Measurements from ENCODE around the gene PDSS1. TPM values are rescaled to one million over a fixed set of nuclear protein-coding genes. Genes with fewer than 3 reads are reported as not detected.

Gene PDSS1
- total RNA-seq, 2 donors from 2014 or later: 1.6 to 9.3 TPM

DNA sequence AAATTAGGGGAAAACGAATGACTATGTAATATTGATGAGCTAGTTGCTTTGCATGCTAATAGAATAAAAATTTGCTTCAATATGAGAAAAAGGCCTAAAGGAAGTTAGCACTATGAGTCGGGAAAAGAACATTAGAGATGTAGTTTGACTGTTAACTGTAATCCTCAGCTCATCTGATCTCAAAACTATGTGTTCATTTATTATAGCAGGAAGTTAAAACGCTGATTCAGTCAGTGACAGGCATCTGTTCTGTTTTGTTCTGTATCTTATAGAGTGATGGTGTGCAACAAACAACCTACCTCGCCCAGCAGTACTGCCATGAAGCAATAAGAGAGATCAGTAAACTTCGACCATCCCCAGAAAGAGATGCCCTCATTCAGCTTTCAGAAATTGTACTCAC lies 48.6 kb downstream of the PDSS1 start:
- 73 to 86% methylated on average over 5 of the region's 5 CpGs for WGBS, 2 donors
- ATAC-seq (no peak), DNase-seq (no peak)
- Histone ChIP-seq H3K36me3 (replicated peaks in 1 of 2; ENCODE audit: insufficient read depth in 1 of 2, low read depth in 2 of 2) (peaks cover 0 to 6% of the 10 kb centered on the region in 2 donors), H3K4me3 (no peak overlapping the region), H3K4me1 (no peaks in the 10 kb centered on the region), H3K27ac (no peak overlapping the region), H3K27me3 (no peaks in the 10 kb centered on the region), H3K9me3 (no peaks in the 10 kb centered on the region)
- intact Hi-C loops (cut with DNase I): no loop called here
- no peak for TF ChIP-seq POLR2A (IDR thresholded peaks at IDR 0.05)

DNA sequence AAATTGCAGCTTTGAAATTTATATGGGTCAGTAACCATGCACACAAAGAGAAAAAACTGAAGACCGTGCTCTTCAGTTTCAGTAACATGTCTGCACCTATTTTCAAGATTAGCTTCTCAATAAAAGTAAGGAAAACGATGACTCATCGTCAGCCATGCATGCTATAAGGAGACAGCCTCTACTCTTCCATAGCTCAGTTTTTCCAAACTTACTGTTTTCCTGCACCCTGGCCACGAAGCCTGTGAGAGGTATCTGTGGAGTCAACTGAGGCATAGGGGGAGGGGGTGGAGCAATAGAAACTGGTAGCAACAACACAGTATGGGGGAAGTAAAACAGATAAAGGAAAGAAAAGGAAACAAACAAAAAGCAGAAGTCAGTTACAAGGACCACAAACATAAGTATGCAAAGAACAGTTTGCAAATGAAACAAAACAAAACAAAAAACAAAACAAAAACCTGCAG lies 58.0 kb downstream of the PDSS1 start:
- ATAC-seq (no peak), DNase-seq (no peak)
- no peak overlapping the region for H3K27ac ChIP-seq
- no peaks in the 10 kb centered on the region for H3K4me1 ChIP-seq
- H3K36me3 ChIP-seq (replicated peaks in 1 of 2; ENCODE audit: insufficient read depth in 1 of 2, low read depth in 2 of 2): peaks cover 0 to 2% of the 10 kb centered on the region in 2 donors
- no peaks in the 10 kb centered on the region for H3K9me3 ChIP-seq
- TF ChIP-seq POLR2A (IDR thresholded peaks at IDR 0.05): no peak
- TF ChIP-seq, protein P1, sequence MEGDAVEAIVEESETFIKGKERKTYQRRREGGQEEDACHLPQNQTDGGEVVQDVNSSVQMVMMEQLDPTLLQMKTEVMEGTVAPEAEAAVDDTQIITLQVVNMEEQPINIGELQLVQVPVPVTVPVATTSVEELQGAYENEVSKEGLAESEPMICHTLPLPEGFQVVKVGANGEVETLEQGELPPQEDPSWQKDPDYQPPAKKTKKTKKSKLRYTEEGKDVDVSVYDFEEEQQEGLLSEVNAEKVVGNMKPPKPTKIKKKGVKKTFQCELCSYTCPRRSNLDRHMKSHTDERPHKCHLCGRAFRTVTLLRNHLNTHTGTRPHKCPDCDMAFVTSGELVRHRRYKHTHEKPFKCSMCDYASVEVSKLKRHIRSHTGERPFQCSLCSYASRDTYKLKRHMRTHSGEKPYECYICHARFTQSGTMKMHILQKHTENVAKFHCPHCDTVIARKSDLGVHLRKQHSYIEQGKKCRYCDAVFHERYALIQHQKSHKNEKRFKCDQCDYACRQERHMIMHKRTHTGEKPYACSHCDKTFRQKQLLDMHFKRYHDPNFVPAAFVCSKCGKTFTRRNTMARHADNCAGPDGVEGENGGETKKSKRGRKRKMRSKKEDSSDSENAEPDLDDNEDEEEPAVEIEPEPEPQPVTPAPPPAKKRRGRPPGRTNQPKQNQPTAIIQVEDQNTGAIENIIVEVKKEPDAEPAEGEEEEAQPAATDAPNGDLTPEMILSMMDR (IDR thresholded peaks at IDR 0.05): no peak
- intact Hi-C loops (cut with DNase I): no loop called here
- H3K27me3 ChIP-seq: no peaks in the 10 kb centered on the region
- 86 to 87% methylated on average over 4 of the region's 4 CpGs for WGBS, 2 donors
- H3K4me3 ChIP-seq: no peak overlapping the region

DNA sequence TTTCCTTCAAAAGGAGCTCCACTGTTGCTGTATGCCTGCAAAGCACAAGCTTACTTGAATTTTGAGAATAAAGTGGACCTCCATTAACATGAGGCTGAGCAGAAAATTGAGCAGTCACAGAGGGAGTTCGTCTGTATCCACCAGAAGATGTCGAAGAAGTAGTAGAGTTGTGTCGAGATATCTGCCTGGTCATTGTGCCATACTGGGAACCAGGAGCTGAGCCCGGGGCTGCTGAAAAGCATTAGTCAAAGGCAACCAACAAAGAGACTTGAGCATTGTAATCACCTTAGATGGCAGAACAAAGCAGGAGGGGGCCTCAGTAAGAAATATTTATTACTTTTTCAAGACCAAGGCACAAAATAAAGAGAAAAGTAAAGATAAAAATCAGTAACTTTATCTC lies 61.5 kb downstream of the PDSS1 start:
- no peak overlapping the region for H3K4me3 ChIP-seq
- H3K27me3 ChIP-seq: no peaks in the 10 kb centered on the region
- no peak overlapping the region for H3K27ac ChIP-seq
- ATAC-seq (no peak), DNase-seq (no peak)
- intact Hi-C loops (cut with DNase I): no loop called here
- no peaks in the 10 kb centered on the region for H3K4me1 ChIP-seq
- H3K9me3 ChIP-seq: no peaks in the 10 kb centered on the region
- TF ChIP-seq POLR2A (IDR thresholded peaks at IDR 0.05): no peak
- TF ChIP-seq, protein P1 (IDR thresholded peaks at IDR 0.05): no peak
- peaks cover 0 to 4% of the 10 kb centered on the region in 2 donors for H3K36me3 ChIP-seq (replicated peaks in 1 of 2; ENCODE audit: insufficient read depth in 1 of 2, low read depth in 2 of 2)
- 85 to 87% methylated on average over 4 of the region's 4 CpGs for WGBS, 2 donors

DNA sequence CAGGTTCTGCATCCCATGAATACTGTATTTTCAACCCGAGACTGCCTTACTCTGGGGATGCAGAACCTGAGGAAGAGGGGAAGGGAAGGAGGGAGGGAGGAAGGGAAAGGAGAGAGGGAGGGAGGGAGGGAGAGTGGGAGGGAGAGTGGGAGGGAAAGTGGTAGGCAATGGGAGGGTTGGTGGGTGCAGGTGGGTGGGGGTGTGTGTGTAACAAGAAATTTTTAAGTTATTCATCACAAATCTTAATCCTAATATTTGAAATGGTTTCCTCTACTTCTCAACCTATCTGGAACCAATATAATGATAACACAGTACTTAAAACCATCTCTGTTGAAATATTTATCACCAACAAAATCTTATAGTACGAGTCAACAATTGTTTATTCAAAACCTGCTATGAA lies 68.0 kb downstream of the PDSS1 start:
- intact Hi-C loops (cut with DNase I): no loop called here
- no peaks in the 10 kb centered on the region for H3K4me1 ChIP-seq

DNA sequence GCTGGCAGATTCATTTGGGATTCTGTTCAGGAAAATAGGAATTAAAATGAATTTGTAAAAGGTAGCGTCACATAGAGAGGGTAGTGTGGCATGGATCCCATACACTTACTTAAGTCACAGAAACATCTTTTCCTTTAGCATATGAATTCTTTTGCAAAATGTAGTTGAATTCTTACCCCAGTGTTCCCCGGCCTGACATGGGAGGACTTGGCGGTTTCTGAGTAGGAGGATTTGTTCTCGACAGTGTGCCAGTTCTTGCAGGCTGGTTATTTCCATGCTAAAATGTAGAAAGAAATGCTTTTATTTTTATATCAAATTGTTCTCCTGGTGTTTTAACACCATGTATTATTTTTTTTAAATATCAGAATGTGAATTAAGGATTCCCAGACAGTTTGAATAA lies 72.6 kb downstream of the PDSS1 start:
- intact Hi-C loops (cut with DNase I): no loop called here
- Histone ChIP-seq H3K4me1 (no peaks in the 10 kb centered on the region), H3K9me3 (peaks cover 0 to 5% (median 0%) of the 10 kb centered on the region in 3 donors), H3K27me3 (no peaks in the 10 kb centered on the region), H3K27ac (no peak overlapping the region), H3K4me3 (no peak overlapping the region), H3K36me3 (replicated peaks in 1 of 2; ENCODE audit: insufficient read depth in 1 of 2, low read depth in 2 of 2) (no peaks in the 10 kb centered on the region)
- DNase-seq (no peak), ATAC-seq (no peak)
- TF ChIP-seq, protein P1 (IDR thresholded peaks at IDR 0.05): no peak
- no peak for TF ChIP-seq POLR2A (IDR thresholded peaks at IDR 0.05)
- WGBS, 2 donors: 97 to 98% methylated on average over 4 of the region's 4 CpGs

More for the DNA sequence above, 68.0 kb downstream of the PDSS1 start:
- Histone ChIP-seq H3K27ac (no peak overlapping the region), H3K9me3 (peaks cover 0 to 2% (median 0%) of the 10 kb centered on the region in 3 donors), H3K4me3 (no peak overlapping the region), H3K27me3 (no peaks in the 10 kb centered on the region), H3K36me3 (replicated peaks in 1 of 2; ENCODE audit: insufficient read depth in 1 of 2, low read depth in 2 of 2) (peaks cover 0 to 11% of the 10 kb centered on the region in 2 donors)
- WGBS, 2 donors: 93% methylated on average over 2 of the region's 2 CpGs
- DNase-seq: no peak
- ATAC-seq: no peak
- no peak for TF ChIP-seq POLR2A (IDR thresholded peaks at IDR 0.05)
- TF ChIP-seq, protein P1 (IDR thresholded peaks at IDR 0.05): no peak
